HG03442 (cell line): ENCODE data around the gene WDTC1.

Experiments used
- ATAC-seq: cut with Tn5 transposase; IDR thresholded peaks from one replicate; pipeline ENCODE4 v1.9.1; 2021; ENCODE audit warnings: mild to moderate bottlenecking, moderate library complexity; ENCODE audit not compliant: unreplicated experiment

The WDTC1 gene

DNA sequence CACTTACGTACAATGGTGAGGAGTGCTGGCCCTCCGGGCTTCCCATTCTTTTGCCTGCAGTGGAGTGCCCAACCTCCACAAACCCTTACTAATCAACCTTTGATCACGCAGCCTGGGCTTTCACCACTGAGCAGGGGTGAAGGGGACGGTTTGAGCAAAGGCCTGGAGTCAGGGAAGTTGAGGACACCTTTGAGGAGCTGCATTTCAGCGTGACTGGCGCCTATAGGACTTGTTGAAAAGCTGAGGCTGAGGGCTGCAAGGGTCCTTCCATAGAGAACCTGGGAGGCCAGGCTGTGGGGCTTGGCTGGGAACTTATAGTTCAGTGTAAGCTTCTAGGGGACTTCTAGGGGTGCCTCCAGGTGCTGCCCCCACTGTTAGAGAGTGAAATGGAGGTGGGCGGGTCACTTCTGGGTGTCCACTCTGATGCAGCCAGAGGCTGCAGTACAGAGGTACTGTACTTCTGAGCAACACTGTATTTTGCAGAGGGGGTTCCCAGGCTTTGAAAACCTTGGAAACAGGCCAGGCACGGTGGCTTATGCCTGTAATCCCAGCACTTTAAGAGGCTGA lies 117.2 kb downstream of the WDTC1 start:
- ATAC-seq, result no peak

- ATAC-seq, result no peak
Measured at GRCh38 chr1:27353166-27353565, 118.7 kb downstream of the WDTC1 start.

DNA sequence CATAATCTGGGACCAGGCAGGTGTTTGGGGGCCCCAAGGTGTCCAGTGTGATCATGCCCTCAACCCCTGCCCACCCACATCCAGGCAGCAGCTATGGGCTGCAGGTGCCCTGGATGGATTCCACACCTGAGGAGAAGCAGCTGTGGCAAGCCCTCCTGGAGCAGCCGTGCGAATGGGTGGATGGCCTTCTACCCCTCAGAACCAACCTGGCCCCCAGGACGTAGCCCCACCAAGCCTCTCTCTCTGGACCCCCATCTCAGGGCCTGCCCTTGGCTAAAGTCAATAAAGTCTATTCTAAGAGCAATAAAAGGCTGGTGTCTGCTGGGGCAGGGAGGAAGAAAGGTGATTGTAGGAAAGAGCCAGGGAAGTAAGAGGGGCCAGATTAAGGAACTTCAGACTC lies 119.2 kb downstream of the WDTC1 start:
- ATAC-seq, result no peak

DNA sequence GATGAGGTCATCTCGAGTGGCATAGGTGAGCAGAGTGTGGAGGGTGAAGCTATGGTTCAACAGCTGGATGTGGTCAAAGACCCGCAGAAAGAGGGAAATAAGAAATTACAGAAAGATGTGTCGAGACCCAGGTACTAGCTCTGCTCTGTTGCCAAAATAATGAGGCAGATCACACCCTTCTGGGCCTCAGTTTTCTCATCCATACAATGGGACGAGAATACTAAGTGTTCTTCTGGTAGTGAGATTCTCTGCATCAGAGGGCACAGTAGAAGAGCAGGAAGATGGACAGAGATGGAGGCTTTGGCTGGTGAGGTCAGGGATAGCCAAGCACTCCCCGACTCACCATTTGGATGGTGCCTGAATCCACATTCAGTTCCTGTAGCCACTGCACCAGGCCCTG lies 121.3 kb downstream of the WDTC1 start:
- no peak for ATAC-seq

DNA sequence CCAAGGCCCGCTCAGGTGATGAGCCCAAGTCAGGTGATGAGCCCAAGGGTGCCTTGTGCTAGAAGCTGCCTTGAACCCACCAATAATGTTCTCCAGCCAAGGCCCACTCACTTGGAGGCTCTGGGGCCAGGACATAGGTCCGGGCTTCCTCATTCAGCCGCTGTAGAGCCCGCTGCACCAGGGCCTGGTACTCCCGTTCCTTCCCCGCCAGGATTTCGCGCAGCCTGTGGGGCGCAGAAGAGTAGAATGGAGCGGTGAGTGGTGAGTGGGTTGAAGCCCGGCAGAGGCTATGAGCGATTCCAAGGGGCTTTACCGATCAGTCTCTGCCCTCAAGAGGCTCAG lies 121.8 kb downstream of the WDTC1 start:
- ATAC-seq, result no peak

DNA sequence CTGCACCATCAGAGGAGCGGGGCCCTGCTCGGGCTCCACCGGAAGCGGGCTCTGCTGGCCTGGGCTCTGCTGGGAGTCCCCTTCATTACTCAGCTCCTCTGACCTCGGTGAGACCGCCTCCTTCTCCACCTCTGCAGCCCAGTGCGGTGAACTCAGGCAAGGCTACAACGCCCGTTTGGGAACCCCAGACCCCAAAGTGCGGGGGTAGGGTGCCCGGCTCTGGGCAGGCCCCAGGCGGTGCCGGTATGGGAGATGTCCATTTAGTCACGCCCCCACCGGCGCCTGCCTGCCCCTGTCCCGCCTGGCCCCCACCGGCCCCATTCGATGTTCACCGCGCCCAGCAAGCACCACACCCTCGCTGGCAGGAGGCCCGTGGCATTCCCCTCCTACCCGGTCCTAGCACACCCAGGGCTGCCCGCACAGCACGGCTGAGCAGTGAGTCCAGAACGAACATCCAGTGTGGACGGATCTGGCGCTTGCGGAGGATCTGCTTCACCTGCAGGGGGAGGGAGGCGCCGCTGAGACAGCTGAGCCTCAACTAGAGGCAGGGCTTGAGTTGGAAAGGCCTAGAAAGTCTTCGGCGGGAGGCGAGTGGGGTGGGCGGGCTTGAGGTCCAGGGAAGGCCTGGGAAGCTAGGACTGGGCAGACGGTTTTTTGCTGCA lies 122.3 kb downstream of the WDTC1 start:
- ATAC-seq, result no peak

GRCh38 chr1:27357281-27358037 lies 123.0 kb downstream of the WDTC1 start:
- ATAC-seq, result no peak
